Choroid plexus epithelial cell (primary cell): ENCODE data around the gene TTLL1.

Experiments used
- DNase-seq: peaks from one replicate; pipeline ENCODE4 v3.0.0-alpha.2; 2010; ENCODE audit warnings: low read depth
- H3K4me3 ChIP-seq: 2 replicates; pipeline ENCODE4 v1.5.1; 2011; ENCODE audit warnings: low read depth, mild to moderate bottlenecking, control low read depth, low read length, moderate library complexity
- CTCF ChIP-seq: conservative IDR thresholded peaks from 2 replicates; pipeline ENCODE4 v1.5.1; 2011; ENCODE audit warnings: low read depth, mild to moderate bottlenecking, control low read depth, inconsistent platforms, low read length, moderate library complexity

Gene TTLL1

DNA sequence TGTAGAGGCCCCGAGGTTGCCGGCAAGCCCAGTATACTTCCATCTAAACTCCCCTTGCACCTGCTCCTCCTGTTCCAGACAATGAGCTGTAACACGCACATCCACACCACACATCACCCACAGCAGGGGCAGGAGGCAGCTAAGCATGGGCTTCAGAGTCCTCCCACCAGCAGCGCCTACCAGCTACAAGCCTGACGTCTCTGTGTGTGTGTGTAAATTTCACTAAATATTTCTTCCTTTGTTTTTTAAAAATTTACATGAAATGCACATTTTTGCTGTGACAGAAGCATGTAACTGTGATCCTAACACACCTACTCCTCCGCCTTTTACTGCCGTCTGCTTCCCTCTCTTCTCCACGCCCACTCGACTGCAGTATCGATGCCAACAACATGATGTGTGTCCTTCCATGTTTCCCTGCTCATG lies 44.9 kb downstream of the TTLL1 start:
- no peak overlapping the region for H3K4me3 ChIP-seq
- no peak for TF ChIP-seq CTCF
- DNase-seq = no peak

DNA sequence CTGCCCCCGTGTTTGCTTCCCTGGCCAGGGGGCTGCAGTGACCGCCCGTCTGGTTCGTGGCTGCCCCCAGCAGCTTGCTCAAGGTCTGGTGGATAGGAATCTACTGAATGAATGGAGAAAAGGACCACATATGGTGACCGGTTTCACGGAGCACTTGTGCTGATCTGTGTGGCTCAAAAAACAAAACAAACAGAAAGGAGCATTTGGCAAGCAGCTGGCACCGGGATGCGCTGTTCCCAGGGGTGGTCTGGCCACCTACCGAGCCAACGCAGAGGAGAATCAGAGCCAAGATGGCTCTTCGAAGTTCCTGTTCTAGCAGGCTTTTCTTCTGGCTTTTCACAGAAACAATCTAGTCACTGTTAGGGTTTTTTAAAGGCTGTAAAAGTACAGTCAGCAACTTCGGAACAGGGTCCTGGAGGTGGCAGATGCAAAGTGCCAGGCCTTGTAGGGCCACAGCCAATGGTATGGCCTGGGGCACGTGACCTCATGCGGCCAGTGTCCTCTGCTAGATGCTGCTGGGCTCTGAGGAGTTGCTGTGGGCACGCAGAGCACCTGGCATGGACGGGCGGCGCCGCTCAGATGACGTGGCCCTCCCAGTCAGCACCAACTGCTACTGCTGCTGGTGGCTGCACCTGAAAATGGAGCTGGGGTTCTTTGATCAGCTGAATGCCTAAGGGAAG lies 47.0 kb downstream of the TTLL1 start:
- peak; percentile 50 for DNase-seq
- no peak for TF ChIP-seq CTCF
- no peak overlapping the region for H3K4me3 ChIP-seq

DNA sequence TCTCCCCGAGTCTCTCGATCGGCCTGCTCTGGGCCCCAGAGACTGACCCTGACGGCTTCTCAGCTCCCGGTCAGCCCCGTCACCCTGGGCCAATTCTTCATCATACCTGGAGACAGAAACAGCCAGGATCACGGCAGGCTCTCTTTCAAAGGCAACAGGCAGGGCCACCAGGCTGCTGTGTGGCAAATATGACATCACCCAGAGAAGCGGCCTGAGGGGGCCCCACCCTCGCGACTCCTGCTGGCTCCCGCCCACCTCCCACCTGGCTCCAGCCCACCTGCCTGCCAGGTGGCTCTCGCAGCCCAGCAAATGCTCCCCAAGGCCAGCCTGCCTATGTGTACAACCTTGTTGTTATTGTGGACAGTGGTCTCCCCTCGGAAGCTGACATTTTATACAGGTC lies 49.4 kb downstream of the TTLL1 start:
- no peak for DNase-seq
- TF ChIP-seq CTCF = no peak
- H3K4me3 ChIP-seq = no peak overlapping the region

- no peak for DNase-seq
- no peak overlapping the region for H3K4me3 ChIP-seq
- TF ChIP-seq CTCF = no peak
These were observed 50.9 kb downstream of the TTLL1 start for GRCh38 chr22:43038325-43038724.

- no peak for TF ChIP-seq CTCF
- no peak overlapping the region for H3K4me3 ChIP-seq
- peak; percentile 81 for DNase-seq
These were observed 52.8 kb downstream of the TTLL1 start for GRCh38 chr22:43036282-43036829.

- DNase-seq = no peak
- H3K4me3 ChIP-seq = no peak overlapping the region
- TF ChIP-seq CTCF = no peak
These were observed 53.9 kb downstream of the TTLL1 start for GRCh38 chr22:43035250-43035649.

- no peak for TF ChIP-seq CTCF
- DNase-seq = no peak
- no peak overlapping the region for H3K4me3 ChIP-seq
These were observed 57.6 kb downstream of the TTLL1 start for GRCh38 chr22:43031617-43032016.
